ENCODE results near the gene OR6K3.

DNA sequence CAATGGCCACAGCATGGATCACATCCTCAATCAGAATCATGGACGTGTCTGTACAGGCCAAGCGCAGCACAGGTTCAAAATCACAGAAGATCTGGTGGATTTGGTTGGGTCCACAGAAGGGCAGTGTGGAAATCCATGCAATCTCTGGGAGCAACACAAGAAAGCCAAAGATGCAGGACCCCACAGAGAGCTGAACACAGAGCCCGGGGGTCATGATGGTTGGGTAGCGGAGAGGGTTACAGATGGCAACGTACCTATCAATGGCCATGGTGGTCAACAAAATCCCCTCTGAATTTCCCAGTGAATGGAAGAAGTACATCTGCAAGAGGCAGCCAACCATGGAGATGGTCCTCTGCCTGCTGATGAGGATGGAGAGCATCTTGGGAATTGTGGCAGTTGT, 3.9 kb upstream of the OR6K3 start:
- TF ChIP-seq, protein P1, sequence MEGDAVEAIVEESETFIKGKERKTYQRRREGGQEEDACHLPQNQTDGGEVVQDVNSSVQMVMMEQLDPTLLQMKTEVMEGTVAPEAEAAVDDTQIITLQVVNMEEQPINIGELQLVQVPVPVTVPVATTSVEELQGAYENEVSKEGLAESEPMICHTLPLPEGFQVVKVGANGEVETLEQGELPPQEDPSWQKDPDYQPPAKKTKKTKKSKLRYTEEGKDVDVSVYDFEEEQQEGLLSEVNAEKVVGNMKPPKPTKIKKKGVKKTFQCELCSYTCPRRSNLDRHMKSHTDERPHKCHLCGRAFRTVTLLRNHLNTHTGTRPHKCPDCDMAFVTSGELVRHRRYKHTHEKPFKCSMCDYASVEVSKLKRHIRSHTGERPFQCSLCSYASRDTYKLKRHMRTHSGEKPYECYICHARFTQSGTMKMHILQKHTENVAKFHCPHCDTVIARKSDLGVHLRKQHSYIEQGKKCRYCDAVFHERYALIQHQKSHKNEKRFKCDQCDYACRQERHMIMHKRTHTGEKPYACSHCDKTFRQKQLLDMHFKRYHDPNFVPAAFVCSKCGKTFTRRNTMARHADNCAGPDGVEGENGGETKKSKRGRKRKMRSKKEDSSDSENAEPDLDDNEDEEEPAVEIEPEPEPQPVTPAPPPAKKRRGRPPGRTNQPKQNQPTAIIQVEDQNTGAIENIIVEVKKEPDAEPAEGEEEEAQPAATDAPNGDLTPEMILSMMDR (IDR thresholded peaks at IDR 0.05): no peak
- TF ChIP-seq EP300 (IDR thresholded peaks at IDR 0.05): no peak

Data from esophagus muscularis mucosa (tissue), 3 donors.